CD4-positive, alpha-beta T cell (primary cell): ENCODE results near the gene CDIPT. TPM values are rescaled to one million over a fixed set of nuclear protein-coding genes. Genes with fewer than 3 reads are reported as not detected.

Experiments used
- ATAC-seq: fragments of 200-7000 bp; cut with Tn5 transposase; one replicate; pipeline ENCODE4 v1.10.0; 2022; ENCODE audit warnings: mild to moderate bottlenecking; ENCODE audit not compliant: poor library complexity
- CTCF ChIA-PET: fragments of 350-600 bp; sonication (Branson Sonifier 250); formaldehyde crosslinking; loops from one replicate; lab custom pipeline; 2021; ENCODE audit warnings: antibody characterized with exemption, inconsistent platforms; lab: Charles Lee
- POLR2A ChIA-PET: fragments of 350-600 bp; sonication (Branson Sonifier 250); formaldehyde crosslinking; loops from one replicate; lab custom pipeline; 2021; ENCODE audit warnings: antibody characterized with exemption, inconsistent platforms; lab: Charles Lee
- DNase-seq, 14 experiments: peaks; one replicate each; pipeline ENCODE4 v3.0.0-alpha.2; 2013 to 2020; ENCODE audit warnings: mixed read lengths in 2 of 14
- H3K27ac ChIP-seq, 2 donors: one replicate each; pipeline versions ENCODE4 v1.5.1 to v1.7.0; 2013; ENCODE audit warnings: low read length in 2 of 2, low read depth in 1 of 2, mild to moderate bottlenecking in 1 of 2
- H3K27me3 ChIP-seq, 2 experiments: 1 replicate in 1 of 2; 2 replicates in 1 of 2; pipeline versions ENCODE4 v1.6.1 to v1.7.0; 2013; ENCODE audit warnings: low read length in 2 of 2, control low read depth in 1 of 2, mild to moderate bottlenecking in 1 of 2, moderate library complexity in 1 of 2; ENCODE audit not compliant: insufficient read depth in 2 of 2, control insufficient read depth in 1 of 2
- H3K36me3 ChIP-seq: one replicate; pipeline ENCODE4 v1.6.1; 2013; ENCODE audit warnings: low read length, control low read depth; ENCODE audit not compliant: insufficient read depth
- H3K4me1 ChIP-seq: one replicate; pipeline ENCODE4 v1.6.1; 2013; ENCODE audit warnings: low read length, control low read depth; ENCODE audit not compliant: insufficient read depth
- H3K4me3 ChIP-seq: one replicate; pipeline ENCODE4 v1.5.1; 2013; ENCODE audit warnings: mild to moderate bottlenecking, low read length, moderate library complexity
- H3K9me3 ChIP-seq, 2 experiments: 1 replicate in 1 of 2; 2 replicates in 1 of 2; pipeline versions ENCODE4 v1.6.1 to v1.7.0; 2013; ENCODE audit warnings: low read length in 2 of 2, mild to moderate bottlenecking in 2 of 2, control low read depth in 1 of 2, moderate library complexity in 1 of 2; ENCODE audit not compliant: control insufficient read depth in 1 of 2, insufficient read depth in 1 of 2
- H3K27ac Mint-ChIP-seq: one replicate; pipeline ENCODE4 v1.8.0; 2020; ENCODE audit warnings: mixed read lengths
- H3K27me3 Mint-ChIP-seq: one replicate; pipeline ENCODE4 v1.8.0; 2021; ENCODE audit warnings: mixed read lengths
- H3K36me3 Mint-ChIP-seq: one replicate; pipeline ENCODE4 v1.8.0; 2021; ENCODE audit warnings: low read depth, mixed read lengths
- H3K4me1 Mint-ChIP-seq: one replicate; pipeline ENCODE4 v1.8.0; 2021; ENCODE audit warnings: low read depth, mixed read lengths
- H3K4me3 Mint-ChIP-seq: one replicate; pipeline ENCODE4 v1.8.0; 2020; ENCODE audit warnings: mild to moderate bottlenecking, mixed read lengths
- H3K9me3 Mint-ChIP-seq: one replicate; pipeline ENCODE4 v1.8.0; 2020; ENCODE audit warnings: mixed read lengths
- intact Hi-C, 2 experiments: fragments of 100-400 bp; cut with DNase I in 1 of 2; cut with micrococcal nuclease in 1 of 2; formaldehyde crosslinking; loops; one replicate each; pipeline versions ENCODE4 v1.15.1 to v1.9.0; 2023 to 2025; cut with DNase I, micrococcal nuclease
- total RNA-seq, 174 experiments: library from RNA in 2 of 174; stranded (reverse) in 2 of 174; gene quantifications; one replicate each; pipeline ENCODE4 v1.2.3 and lab custom pipeline; 2021 to 2026
- TF ChIP-seq, protein P1 (sequence below): fragments of 200-600 bp; IDR thresholded peaks from one replicate; pipeline ENCODE4 v1.8.0; 2022; ENCODE audit warnings: antibody characterized with exemption, mild to moderate bottlenecking

Gene CDIPT
- total RNA-seq, 2 experiments from 2014 or later, result 25.7 to 27.0 TPM

DNA sequence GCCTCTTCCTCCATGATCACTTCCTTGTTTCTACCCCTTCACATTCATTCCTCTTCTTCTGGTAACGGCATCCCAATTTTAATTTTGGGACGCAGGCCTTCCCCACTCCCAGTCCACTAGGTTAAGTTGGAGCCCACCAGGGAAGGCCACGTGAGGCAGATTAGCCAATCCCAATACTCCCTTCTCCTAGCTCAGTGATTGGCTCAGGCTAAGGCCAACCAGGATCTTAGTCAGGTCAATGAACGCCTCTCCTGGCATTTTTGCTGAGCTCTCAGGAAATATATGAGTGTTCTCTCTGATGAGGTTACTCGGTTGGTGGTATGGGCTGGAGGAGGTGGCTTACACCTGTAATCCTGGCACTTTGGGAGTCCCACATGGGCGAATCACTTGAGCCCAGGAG, 21.0 kb upstream of the CDIPT start:
- DNase-seq (no peak), ATAC-seq (no peak)
- no peak overlapping the region for H3K4me3 ChIP-seq
- intact Hi-C loops, result no loop called here
- no peak overlapping the region for H3K4me3 Mint-ChIP-seq
- H3K27ac ChIP-seq, result no peak overlapping the region
- CTCF ChIA-PET, result no interaction called here
- peaks cover 28% of the 10 kb centered on the region for H3K27me3 Mint-ChIP-seq
- H3K4me1 ChIP-seq, result no peaks in the 10 kb centered on the region
- H3K36me3 ChIP-seq, result no peaks in the 10 kb centered on the region
- H3K9me3 Mint-ChIP-seq, result no peaks in the 10 kb centered on the region
- TF ChIP-seq, protein P1, sequence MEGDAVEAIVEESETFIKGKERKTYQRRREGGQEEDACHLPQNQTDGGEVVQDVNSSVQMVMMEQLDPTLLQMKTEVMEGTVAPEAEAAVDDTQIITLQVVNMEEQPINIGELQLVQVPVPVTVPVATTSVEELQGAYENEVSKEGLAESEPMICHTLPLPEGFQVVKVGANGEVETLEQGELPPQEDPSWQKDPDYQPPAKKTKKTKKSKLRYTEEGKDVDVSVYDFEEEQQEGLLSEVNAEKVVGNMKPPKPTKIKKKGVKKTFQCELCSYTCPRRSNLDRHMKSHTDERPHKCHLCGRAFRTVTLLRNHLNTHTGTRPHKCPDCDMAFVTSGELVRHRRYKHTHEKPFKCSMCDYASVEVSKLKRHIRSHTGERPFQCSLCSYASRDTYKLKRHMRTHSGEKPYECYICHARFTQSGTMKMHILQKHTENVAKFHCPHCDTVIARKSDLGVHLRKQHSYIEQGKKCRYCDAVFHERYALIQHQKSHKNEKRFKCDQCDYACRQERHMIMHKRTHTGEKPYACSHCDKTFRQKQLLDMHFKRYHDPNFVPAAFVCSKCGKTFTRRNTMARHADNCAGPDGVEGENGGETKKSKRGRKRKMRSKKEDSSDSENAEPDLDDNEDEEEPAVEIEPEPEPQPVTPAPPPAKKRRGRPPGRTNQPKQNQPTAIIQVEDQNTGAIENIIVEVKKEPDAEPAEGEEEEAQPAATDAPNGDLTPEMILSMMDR, result no peak
- no peaks in the 10 kb centered on the region for H3K4me1 Mint-ChIP-seq
- peaks cover 0 to 8% of the 10 kb centered on the region in 2 experiments for H3K27me3 ChIP-seq
- H3K27ac Mint-ChIP-seq, result no peak overlapping the region
- H3K36me3 Mint-ChIP-seq, result no peaks in the 10 kb centered on the region
- H3K9me3 ChIP-seq, result peaks cover 0 to 5% of the 10 kb centered on the region in 2 experiments
- POLR2A ChIA-PET, result no interaction called here

- Histone ChIP-seq H3K9me3 (peaks cover 0 to 15% of the 10 kb centered on the region in 2 experiments), H3K4me3 (no peak overlapping the region), H3K4me1 (peaks cover 20% of the 10 kb centered on the region), H3K27ac (no peak overlapping the region), H3K36me3 (no peaks in the 10 kb centered on the region), H3K27me3 (peaks cover 22 to 27% of the 10 kb centered on the region in 2 experiments)
- ChIA-PET POLR2A (no interaction called here), CTCF (no interaction called here)
- Mint-ChIP-seq H3K4me1 (peaks cover 16% of the 10 kb centered on the region), H3K9me3 (no peaks in the 10 kb centered on the region), H3K36me3 (no peaks in the 10 kb centered on the region), H3K27ac (no peak overlapping the region), H3K4me3 (no peak overlapping the region), H3K27me3 (peaks cover 42% of the 10 kb centered on the region)
- ATAC-seq (no peak), DNase-seq (no peak)
- intact Hi-C loops, result no loop called here
- TF ChIP-seq, protein P1, result no peak
Measured at GRCh38 chr16:29881050-29881449, 18.0 kb upstream of the CDIPT start.

DNA sequence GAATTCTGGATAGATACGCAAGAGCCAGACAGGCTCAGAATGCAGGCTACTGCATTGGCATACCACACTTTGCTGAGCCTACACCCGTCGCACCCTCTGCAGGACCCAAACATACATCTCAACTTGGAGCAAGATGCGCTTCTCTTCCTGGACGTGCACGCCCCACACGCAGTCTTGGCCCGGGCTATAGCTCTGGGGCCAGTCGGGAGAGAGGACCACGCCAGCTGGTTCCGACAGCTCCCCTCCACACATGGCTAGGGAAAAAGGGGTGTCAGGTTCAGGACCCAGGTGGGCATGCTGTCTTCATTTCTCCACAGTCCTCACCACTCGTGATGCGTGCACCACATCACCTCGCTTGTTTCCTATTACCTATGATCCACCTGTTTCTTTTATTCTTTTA, 15.1 kb upstream of the CDIPT start:
- TF ChIP-seq, protein P1, result no peak
- Histone ChIP-seq H3K9me3 (peaks cover 0 to 10% of the 10 kb centered on the region in 2 experiments), H3K4me1 (peaks cover 20% of the 10 kb centered on the region), H3K4me3 (no peak overlapping the region), H3K27ac (no peak overlapping the region), H3K36me3 (no peaks in the 10 kb centered on the region), H3K27me3 (peaks cover 23 to 29% of the 10 kb centered on the region in 2 experiments)
- ATAC-seq (no peak), DNase-seq (no peak)
- CTCF ChIA-PET, result interaction anchor here (2.3 kb wide), 1 partner anchor 30 kb away, joined by 7 read pairs; no protein-coding TSS in a partner anchor
- POLR2A ChIA-PET, result no interaction called here
- H3K36me3 Mint-ChIP-seq, result no peaks in the 10 kb centered on the region
- no peak overlapping the region for H3K4me3 Mint-ChIP-seq
- peaks cover 18% of the 10 kb centered on the region for H3K4me1 Mint-ChIP-seq
- no peak overlapping the region for H3K27ac Mint-ChIP-seq
- H3K27me3 Mint-ChIP-seq, result peaks cover 35% of the 10 kb centered on the region
- no peaks in the 10 kb centered on the region for H3K9me3 Mint-ChIP-seq
- intact Hi-C loops, result no loop called here
